ENCODE results near the gene LYPLA2.

LYPLA2 gene

DNA sequence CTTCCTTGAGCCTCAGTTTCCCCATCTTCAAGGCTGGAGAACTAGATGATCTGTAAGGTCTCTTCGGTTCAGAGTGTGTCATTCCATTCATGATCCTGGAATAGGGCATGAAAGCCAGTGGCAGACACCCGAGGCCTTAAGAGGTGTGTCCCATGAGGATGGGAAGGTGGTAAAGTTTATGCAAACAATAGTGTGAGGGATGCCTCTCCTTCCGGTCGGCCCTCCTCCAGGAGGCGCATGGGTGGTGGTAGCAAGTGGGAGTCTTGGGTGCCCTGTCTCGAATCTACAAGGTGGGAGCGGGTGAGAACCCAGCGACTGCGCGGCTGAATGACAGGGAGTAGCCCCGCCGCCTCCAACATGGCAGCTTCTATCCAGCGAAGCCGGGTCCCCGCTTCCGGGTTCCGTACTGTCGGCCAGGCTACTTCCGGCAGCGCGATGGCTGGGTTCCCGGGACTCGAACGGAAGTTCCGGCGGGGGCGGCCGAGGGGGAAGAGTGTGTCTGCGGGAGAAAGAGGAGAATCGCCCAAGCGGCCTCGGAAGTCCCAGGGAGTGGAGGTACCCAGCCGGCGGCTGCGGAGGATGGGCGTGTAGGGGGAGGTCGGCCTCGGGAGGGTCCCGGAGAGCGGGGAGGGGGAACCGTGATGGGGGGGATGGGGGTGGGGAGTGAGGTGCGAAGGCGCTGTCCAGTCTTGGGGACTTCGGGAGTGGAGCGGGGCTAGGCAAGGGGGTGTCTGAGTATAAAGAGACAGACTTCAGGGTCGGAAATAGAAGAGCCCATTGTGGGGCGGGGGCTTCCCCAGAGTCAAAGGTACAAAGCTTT, at the start of gene LYPLA2:
LYPLA2 (plus strand) TSS at position 450 of the 820 bp plus-strand sequence. CDS start 1,538 bp downstream, outside the sequence.
- peak in 1 of 2 experiments; percentile 67 for DNase-seq

DNA sequence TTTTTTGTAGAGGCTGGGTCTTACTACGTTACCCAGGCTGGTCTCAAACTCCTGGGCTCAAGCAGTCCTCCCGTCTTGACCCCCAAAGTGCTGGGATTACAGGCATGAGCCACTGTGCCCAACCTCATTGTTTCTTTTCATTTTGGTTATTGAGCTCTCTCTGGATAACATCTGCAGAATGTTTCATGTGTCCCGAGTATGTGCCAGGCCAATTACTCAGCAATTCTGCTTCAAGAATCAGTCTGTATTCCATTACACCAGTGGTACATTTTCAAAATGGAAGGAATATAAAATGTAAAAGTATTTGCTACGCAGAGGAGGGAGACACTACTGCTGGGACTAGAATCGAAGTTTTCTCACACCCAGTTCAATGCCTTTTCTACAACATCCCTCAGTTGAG, 49.3 kb upstream of the LYPLA2 start:
- no peak for DNase-seq

DNA sequence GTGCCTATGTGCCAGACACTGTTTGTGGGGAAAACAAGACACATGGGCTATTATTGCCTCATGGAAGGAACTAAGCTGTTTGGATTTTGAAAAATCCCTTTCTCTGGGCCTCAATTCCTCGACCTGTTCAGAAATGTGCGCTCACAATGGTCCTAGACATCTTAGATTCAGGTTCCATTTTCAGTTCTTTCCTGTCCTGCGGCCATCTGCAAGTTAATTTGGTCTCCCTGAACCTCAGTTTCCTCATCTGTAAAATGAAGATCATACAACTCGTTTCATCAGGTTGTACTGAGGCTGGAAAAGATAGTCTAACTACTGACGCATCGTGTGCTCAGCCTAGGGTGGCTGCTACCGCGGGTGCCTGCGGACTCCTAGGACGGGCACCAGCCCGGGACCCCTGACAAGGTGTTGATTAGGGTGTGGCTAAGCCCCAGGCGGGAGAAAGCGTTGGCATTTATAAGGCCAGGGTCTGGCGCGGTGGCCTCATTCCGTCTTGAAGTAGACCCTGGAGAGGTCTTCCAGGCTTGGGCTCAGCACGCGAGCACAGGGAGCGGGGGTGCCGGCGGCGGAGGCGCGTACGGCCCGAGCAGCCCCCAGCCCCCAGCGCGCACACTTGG, 48.2 kb upstream of the LYPLA2 start:
- no peak for DNase-seq

DNA sequence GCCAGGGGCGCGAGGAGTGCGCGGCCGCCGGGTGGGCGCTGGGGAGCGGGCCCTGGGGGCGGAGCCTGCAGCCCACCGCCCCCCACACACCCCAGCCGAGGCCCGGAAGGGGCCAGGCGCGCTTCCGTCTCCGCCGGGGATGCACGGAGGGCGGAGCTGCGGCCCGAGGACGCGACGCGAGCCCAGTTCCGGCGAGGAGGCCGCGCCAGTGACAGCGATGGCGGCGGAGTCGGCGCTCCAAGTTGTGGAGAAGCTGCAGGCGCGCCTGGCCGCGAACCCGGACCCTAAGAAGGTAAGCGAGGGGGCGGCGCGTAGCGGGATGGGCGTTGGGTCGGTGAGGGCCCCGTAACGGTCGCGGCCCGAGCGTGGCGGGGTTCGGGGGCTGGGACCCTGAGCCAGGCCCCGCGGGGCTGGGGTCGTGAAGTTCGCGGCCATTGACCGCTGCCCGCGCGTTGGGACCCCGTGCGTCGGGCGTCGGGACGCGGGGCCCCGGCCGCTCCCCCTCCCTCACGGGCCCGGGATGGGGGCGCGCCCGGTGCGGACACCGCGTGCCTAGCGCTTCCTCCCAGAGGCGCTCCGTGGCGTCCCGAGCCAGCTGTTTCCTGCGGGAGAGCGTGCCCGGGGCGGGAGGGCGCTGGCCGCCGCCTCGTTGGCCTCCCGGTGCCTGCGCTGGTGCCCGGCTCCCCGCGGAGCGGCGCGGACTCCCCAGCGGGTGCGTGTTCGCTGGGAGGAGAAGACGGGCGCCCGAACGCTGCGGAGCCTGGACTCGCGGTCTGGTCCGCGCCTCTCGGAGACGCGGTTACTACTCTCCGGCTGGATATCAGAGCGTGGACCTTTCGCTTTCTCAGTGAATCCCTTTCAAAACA, 47.4 kb upstream of the LYPLA2 start, which contains the start of gene ELOA:
ELOA (plus strand) TSS at position 185 of the 866 bp plus-strand sequence; CDS start at position 218, 33 bp downstream.
- DNase-seq = no peak

DNA sequence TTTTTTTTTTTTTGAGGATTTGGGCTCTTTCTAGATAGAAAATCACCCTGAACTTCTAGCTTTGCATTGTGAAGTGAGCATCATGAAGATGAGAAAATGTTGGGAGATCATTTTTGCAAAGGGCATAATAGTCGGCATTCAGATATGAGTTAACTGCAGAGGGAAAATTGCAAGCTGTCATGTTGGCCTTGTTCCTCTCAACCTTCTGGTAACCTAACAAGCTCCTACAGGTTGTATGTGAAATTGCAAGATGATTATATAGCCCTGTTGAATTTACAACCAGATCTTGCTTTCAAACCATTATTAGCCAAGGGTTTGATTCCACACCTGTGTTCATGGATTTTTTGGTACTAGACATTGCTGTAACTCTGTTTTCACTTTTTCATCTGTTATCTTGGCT, 45.4 kb upstream of the LYPLA2 start:
- DNase-seq = no peak

DNA sequence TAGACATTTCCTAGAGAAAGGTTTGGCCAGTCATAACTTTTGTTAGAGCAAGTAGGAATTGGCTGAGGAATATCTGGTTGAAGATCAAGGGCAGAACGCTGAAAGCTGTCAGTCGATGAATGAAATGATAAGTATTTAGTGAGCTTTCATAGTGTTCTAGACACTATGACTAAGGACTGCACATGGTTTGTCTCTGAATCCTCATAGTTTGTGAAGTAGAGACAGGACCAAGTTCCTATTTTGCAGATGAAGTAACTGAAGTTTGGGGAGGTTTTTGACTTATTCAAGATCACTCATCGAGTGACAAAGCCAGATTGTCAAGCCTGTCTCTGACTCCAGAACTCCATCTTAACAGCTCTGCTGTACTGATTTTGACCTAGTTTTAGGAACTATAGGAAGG, 42.9 kb upstream of the LYPLA2 start:
- no peak for DNase-seq

DNA sequence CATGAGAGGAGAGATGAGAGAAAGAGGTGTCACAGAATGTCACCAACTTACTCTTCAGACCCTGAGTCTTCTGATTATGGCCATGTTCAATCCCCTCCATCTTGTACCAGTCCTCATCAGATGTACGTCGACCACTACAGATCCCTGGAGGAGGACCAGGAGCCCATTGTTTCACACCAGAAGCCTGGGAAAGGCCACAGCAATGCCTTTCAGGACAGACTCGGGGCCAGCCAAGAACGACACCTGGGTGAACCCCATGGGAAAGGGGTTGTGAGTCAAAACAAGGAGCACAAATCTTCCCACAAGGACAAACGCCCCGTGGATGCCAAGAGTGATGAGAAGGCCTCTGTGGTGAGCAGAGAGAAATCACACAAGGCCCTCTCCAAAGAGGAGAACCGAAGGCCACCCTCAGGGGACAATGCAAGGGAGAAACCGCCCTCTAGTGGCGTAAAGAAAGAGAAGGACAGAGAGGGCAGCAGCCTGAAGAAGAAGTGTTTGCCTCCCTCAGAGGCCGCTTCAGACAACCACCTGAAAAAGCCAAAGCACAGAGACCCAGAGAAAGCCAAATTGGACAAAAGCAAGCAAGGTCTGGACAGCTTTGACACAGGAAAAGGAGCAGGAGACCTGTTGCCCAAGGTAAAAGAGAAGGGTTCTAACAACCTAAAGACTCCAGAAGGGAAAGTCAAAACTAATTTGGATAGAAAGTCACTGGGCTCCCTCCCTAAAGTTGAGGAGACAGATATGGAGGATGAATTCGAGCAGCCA, 39.7 kb upstream of the LYPLA2 start:
- no peak for DNase-seq

DNA sequence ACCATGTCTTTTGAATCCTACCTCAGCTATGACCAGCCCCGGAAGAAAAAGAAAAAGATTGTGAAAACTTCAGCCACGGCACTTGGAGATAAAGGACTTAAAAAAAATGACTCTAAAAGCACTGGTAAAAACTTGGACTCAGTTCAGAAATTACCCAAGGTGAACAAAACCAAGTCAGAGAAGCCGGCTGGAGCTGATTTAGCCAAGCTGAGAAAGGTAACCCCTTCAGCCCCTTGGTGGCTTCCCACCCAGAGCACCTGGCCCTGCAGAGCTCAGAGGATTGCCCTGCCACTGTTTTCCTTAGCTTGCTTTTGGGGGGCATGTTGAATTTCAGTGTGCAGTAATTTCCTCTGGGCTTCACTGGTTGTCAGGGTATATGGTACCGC, 39.1 kb upstream of the LYPLA2 start:
- no peak for DNase-seq

DNA sequence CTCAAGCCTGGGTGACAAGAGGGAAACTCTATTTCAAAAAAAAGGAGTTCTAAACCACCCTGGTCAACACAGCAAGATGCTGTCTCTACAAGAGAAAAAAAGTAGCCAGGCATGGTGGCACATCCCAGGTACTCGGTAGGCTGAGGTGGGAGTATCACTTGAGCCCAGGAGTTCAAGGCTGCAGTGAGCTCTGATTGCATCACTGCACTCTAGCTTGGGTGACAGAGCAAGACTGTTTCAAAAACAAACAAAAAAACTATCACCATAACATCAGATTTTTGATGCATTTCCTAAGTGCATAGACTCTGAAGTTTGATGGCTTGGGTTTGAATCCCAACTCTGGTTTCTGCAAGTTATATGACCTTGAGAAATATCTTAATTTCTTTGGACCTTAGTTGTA, 38.0 kb upstream of the LYPLA2 start:
- DNase-seq = no peak

DNA sequence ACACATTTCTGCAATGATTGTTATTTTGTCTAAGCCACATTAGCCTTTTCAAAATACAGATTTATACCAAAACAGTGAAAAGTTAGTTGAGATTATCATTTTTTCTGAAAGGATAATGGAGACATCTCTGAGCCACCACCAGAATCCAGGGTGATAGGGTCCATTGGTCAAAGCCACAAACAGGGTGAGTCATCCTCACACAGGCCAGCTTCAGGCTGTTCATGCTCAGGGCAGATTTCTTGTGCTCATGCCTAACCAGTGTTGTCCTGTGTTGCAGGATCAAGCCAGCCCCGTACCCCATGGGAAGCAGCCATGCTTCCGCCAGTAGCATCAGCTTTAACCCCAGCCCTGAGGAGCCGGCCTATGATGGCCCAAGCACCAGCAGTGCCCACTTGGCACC, 34.3 kb upstream of the LYPLA2 start:
- no peak for DNase-seq

DNA sequence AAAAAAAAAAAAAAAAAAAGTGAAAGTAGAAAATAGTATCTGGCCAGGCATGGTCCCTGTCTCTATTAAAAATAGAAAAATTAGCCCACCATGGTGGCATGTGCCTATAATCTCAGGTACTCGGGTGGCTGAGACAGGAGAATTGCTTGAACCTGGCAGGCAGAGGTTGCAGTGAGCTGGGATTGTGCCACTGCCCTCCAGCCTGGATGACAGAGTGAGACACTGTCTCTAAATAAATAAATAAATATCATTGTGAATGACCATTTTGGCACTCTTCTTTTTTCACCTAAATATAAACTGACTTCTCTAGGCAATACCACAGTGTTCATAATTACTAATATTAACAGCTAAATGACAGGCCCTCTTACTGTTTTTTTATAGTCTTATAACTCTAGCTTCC, 33.1 kb upstream of the LYPLA2 start:
- no peak for DNase-seq

DNA sequence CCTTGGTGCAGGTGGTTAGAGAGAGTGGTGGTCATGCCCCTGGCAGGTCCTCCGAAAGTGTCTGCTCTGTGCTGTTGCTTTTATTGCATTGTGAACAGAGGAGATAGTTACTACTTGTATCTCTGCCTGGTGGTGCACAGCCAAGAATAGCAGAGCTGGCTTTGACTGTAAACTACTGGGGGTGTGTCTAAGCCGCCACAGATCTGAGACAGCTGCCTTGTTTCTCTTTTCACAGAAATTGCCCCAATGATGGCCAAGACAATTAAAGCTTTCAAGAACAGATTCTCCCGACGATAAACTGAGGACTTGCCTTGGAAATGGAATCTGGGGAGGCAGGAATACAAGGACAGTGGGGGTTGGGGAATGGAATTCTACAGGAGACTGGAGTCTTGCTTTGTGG, 31.7 kb upstream of the LYPLA2 start:
- no peak for DNase-seq

DNA sequence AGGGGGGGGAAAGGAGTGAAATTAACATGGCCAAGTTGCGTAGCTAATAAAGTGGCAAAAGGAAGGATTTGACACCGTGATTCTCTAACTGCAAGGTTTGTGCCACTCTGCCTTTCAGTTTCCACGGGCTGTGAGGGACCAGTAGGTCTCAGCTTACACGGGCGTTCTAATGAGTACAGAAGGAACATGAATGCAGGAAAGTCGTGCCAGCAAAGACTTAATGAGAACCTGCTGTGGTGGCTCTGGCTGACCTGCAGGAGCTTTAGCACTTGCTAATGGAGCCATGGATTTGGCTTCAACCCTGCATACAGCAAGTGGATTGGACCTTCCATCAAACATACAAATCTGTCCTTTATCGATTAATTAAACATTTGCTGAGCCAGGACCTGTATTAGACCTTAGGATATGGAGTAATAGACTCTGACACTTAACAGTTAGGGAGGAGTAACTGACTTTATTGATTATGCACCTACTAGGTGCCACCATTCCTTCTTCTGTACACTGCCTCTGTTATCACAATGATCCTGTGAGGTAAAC, 27.8 kb upstream of the LYPLA2 start:
- no peak for DNase-seq

DNA sequence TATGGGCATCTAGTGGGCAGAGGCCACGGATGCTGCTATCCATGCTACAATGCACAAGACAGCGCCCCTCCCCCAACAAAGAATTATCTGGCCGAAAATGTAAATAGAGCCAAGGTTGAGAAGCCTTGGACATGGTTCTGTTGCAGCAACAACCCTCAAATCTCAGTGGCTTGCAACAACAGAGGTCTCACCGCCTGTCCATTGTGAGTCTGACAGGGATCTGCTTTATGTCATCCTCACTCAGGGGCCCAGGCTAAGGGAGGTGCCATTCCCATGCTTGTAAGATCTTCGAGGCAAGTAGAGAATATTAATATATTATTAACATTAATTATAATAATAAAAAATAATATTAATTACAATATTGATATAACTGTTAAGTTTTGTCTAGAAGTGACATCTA, 22.2 kb upstream of the LYPLA2 start:
- DNase-seq = no peak

DNA sequence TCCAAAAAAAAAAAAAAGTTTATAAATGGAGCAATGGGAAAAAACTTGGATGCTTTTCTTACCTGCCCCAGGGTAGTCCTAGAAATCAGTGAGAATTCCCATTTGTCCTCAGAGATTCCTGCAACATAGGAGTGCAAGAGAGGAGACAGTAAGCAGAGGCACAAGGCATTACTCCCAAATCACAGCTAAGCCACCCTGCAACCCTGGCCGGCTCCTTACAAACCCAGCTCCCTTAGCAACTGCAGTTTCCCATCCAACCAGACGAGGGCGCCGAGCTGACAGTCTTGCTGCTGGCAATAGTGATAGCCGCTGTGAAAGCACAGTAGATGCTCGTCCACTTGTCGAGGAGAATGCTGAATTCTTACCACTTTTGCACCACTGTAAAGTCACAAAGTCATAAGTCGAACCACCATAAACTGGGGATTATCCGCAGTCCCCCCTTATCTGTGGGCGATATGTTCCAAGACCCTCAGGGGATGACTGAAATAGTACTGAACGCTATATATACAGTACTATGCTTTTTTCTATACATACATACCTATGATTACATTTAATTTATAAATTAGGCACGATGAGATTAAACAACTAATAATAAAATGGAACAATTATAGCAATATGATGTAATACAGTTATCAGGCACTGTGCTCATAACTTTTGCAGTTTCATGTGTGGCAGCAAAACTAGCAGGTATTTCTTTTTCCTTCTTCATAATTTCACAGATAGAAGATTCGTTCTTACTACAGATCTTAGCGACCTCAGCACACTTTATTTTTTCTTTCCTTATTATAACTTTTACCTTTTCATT, 18.7 kb upstream of the LYPLA2 start:
- peak in 1 of 2 experiments; percentile 63 for DNase-seq

DNA sequence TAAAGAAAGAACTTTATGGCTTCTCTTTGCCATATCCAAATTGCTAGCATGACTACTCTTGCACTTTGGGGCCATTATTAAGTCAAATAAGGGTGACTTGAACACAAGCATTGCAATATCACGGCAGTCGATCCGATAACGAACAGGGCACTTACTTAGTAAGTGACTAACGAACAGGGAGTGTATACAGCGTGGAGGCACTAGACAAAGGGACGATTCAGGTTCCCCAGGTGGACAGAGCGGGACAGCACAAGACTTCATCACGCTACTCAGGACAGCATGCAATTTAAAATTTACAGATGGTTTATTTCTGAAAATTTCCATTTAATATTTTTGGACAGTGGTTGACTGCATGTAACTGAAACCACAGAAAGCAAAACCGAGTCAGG, 18.1 kb upstream of the LYPLA2 start:
- DNase-seq = no peak

DNA sequence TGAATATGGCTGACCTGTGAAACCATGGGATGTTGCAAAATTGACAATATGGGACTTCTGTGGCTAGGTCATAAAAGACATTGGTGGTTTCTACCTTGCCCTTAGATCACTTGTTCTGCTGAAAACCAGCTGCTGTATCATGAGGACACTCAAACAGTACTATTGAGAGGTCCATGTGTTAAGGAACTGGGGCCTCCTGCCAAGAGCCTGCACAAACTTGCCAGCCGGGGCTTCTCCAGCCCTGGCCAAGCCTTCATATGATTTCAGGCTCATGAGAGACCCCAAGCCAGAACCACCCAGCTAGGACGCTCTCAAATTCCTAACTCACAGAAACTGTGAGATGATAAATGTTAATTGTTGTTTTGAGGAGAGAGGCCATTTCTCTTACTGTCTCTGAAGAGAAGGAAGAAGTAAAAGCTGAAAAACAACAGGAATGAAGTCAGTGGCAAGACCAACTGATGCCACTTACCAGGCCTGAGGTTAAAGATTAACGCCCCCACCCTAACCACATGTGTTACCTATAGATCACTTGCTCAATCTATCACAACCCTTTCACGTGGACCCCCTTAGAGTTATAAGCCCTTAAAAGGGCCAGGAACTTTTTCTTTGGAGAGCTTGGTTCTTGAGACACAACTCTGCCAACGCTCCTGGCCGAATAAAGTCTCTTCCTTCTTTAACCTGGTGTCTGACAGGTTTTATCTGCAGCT, 16.6 kb upstream of the LYPLA2 start:
- DNase-seq = no peak

DNA sequence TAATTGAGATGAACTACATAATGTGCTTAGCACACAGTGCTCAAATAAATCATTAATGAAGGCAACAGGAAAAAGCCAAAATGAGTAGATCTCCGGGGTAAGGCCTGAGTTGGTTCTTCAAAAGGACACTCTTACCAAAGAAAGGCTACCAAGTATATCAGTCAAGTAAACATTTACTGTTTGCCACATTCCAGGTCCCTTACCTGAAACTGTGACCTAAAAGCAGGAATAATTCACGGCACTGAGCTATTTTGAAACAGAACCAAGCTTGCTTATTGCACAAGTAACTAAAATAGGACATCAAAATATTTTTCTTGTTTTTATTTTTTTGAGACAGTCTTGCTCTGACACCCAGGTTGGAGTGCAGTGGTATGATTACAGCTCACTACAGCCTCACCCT, 14.7 kb upstream of the LYPLA2 start:
- no peak for DNase-seq

DNA sequence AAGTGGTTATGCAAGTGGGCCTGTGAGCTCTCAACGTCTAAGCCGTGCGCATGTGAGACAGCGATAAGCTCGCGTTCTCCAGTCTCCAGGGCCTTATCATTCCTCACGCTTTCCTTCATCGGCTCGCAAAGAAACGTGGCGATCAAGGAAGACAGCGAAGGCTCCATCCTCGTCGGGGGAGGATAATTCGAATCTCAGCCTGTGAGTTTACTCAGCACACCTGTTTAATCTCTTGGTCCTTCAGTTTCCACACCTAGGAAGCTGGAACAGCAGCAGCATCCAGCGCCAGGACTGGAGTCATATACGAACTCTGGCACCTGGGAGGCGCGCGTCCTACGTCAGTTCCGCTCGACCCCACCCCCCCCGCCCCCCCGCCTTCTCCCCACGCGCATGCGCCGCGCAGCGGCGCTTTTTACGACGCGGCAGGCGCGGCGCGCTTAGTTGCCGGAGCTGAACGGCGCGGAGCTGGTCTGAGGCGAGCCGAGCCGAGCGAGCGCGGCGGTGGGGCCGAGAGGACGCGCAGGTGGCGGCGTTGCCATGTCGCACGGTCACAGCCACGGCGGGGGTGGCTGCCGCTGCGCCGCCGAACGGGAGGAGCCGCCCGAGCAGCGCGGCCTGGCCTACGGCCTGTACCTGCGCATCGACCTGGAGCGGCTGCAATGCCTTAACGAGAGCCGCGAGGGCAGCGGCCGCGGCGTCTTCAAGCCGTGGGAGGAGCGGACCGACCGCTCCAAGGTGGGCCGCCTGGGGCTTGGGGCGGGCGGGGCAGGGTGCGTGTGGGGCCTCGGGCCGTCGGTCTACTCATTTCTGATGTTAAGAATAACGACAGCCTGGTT, 12.7 kb upstream of the LYPLA2 start, which contains the start of gene PITHD1:
PITHD1 (plus strand) TSS at position 440 of the 836 bp plus-strand sequence; CDS start at position 538, 98 bp downstream.
- DNase-seq = peak in 1 of 2 experiments; percentile 73
